Measurements from ENCODE around the gene HNRNPA1. TPM values are rescaled to one million over a fixed set of nuclear protein-coding genes. Genes with fewer than 3 reads are reported as not detected.
"Not testable (repeated sequence)": the region's sequence is repeated elsewhere in the genome, so short reads cannot be mapped to it uniquely, and the experiment has no call there.

The HNRNPA1 gene
- total RNA-seq: 1,000 to 10,000 TPM; 1,970 to 2,000 TPM
- 822 TPM for polyA plus RNA-seq

GRCh38 chr12:54280468-54281260 is at the start of gene HNRNPA1:
Gene HNRNPA1, plus strand, starts transcription at chr12:54280726. Its CDS starts 82 bp downstream, at chr12:54280808.
- Histone ChIP-seq H3K4me3 (ENCODE audit: low read length) (peak within 1 kb of the TSS; percentile 92), H3K4me1 (ENCODE audit: insufficient read depth, low read length) (peaks cover 67% of the 10 kb centered on the region), H3K9me3 (ENCODE audit: low read length) (no peaks in the 10 kb centered on the region), H3K27me3 (ENCODE audit: insufficient read depth, low read length, poor library complexity, severe bottlenecking) (no peaks in the 10 kb centered on the region), H3K27ac (ENCODE audit: low read depth, low read length) (peak within 1 kb of the TSS; percentile 92), H3K36me3 (ENCODE audit: insufficient read depth, low read length) (peaks cover 43% of the 10 kb centered on the region)
- Mint-ChIP-seq H3K27me3 (no peaks in the 10 kb centered on the region), H3K27ac (peak within 1 kb of the TSS in 1 of 8 donors; percentile 21), H3K4me3 (no peak within 1 kb of the TSS), H3K36me3 (peaks cover 1 to 29% (median 21%) of the 10 kb centered on the region in 3 donors), H3K4me1 (peaks cover 11 to 51% (median 12%) of the 10 kb centered on the region in 3 donors), H3K9me3 (no peaks in the 10 kb centered on the region)
- ChIA-PET POLR2A (interaction anchor here (0.6 to 2.5 kb wide), 20 partner anchors 13 to 780 kb away, joined by 3 to 29 read pairs (median 4); partner anchors contain the start of genes COPZ1 and NCKAP1L), CTCF (interaction anchor here (0.8 to 3.1 kb wide), 10 partner anchors 11 to 119 kb away, joined by 3 to 15 read pairs (median 5); partner anchors contain the start of gene COPZ1)
- peak; percentile 86 to 99 (median 97) for DNase-seq

GRCh38 chr12:54231269-54231668 is 49.3 kb upstream of the HNRNPA1 start:
- H3K4me3 ChIP-seq (ENCODE audit: low read length); H3K9me3 ChIP-seq (ENCODE audit: low read length); H3K4me3 Mint-ChIP-seq; H3K4me1 ChIP-seq (ENCODE audit: insufficient read depth, low read length); H3K9me3 Mint-ChIP-seq; H3K27ac ChIP-seq (ENCODE audit: low read depth, low read length); POLR2A ChIA-PET; H3K36me3 ChIP-seq (ENCODE audit: insufficient read depth, low read length); H3K27me3 ChIP-seq (ENCODE audit: insufficient read depth, low read length, poor library complexity, severe bottlenecking); DNase-seq; CTCF ChIA-PET; H3K27me3 Mint-ChIP-seq; H3K4me1 Mint-ChIP-seq: not testable (repeated sequence)
- Mint-ChIP-seq H3K27ac (peak overlapping the region in 1 of 8 donors; percentile 20), H3K36me3 (peaks cover 0 to 16% (median 8%) of the 10 kb centered on the region in 3 donors)

GRCh38 chr12:54232790-54233189 is 47.7 kb upstream of the HNRNPA1 start:
- no peaks in the 10 kb centered on the region for H3K4me1 ChIP-seq (ENCODE audit: insufficient read depth, low read length)
- Mint-ChIP-seq H3K9me3 (no peaks in the 10 kb centered on the region), H3K4me3 (no peak overlapping the region), H3K27me3 (no peaks in the 10 kb centered on the region), H3K4me1 (peaks cover 0 to 6% (median 4%) of the 10 kb centered on the region in 3 donors), H3K27ac (no peak overlapping the region), H3K36me3 (peaks cover 0 to 23% (median 8%) of the 10 kb centered on the region in 3 donors)
- ChIA-PET CTCF (no interaction called here), POLR2A (no interaction called here)
- no peak overlapping the region for H3K4me3 ChIP-seq (ENCODE audit: low read length)
- no peaks in the 10 kb centered on the region for H3K27me3 ChIP-seq (ENCODE audit: insufficient read depth, low read length, poor library complexity, severe bottlenecking)
- no peaks in the 10 kb centered on the region for H3K36me3 ChIP-seq (ENCODE audit: insufficient read depth, low read length)
- DNase-seq: no peak
- no peaks in the 10 kb centered on the region for H3K9me3 ChIP-seq (ENCODE audit: low read length)
- no peak overlapping the region for H3K27ac ChIP-seq (ENCODE audit: low read depth, low read length)

- H3K27me3 Mint-ChIP-seq: no peaks in the 10 kb centered on the region
- CTCF ChIA-PET: interaction anchor here (0.9 to 1.3 kb wide), 2 partner anchors 141 to 166 kb away, joined by 3 read pairs; no protein-coding TSS in a partner anchor
- Histone ChIP-seq H3K36me3 (ENCODE audit: insufficient read depth, low read length) (peaks cover 15% of the 10 kb centered on the region), H3K9me3 (ENCODE audit: low read length) (no peaks in the 10 kb centered on the region), H3K27me3 (ENCODE audit: insufficient read depth, low read length, poor library complexity, severe bottlenecking) (no peaks in the 10 kb centered on the region), H3K4me1 (ENCODE audit: insufficient read depth, low read length) (no peaks in the 10 kb centered on the region), H3K27ac (ENCODE audit: low read depth, low read length) (no peak overlapping the region), H3K4me3 (ENCODE audit: low read length) (no peak overlapping the region)
- H3K9me3 Mint-ChIP-seq: no peaks in the 10 kb centered on the region
- peak overlapping the region in 3 of 8 donors; percentile 17 to 56 (median 54) for H3K27ac Mint-ChIP-seq
- POLR2A ChIA-PET: no interaction called here
- no peak overlapping the region for H3K4me3 Mint-ChIP-seq
- peaks cover 0 to 6% (median 4%) of the 10 kb centered on the region in 3 donors for H3K4me1 Mint-ChIP-seq
- H3K36me3 Mint-ChIP-seq: peaks cover 0 to 63% (median 9%) of the 10 kb centered on the region in 3 donors
- DNase-seq: no peak
These were observed 42.0 kb upstream of the HNRNPA1 start for GRCh38 chr12:54238531-54238930.

- Mint-ChIP-seq H3K4me3 (no peak overlapping the region), H3K27me3 (no peaks in the 10 kb centered on the region), H3K9me3 (no peaks in the 10 kb centered on the region), H3K4me1 (peaks cover 0 to 6% (median 4%) of the 10 kb centered on the region in 3 donors), H3K36me3 (peaks cover 0 to 64% (median 10%) of the 10 kb centered on the region in 3 donors), H3K27ac (peak overlapping the region in 2 of 8 donors; percentile 3 to 56)
- Histone ChIP-seq H3K27me3 (ENCODE audit: insufficient read depth, low read length, poor library complexity, severe bottlenecking) (no peaks in the 10 kb centered on the region), H3K4me1 (ENCODE audit: insufficient read depth, low read length) (no peaks in the 10 kb centered on the region), H3K27ac (ENCODE audit: low read depth, low read length) (no peak overlapping the region), H3K36me3 (ENCODE audit: insufficient read depth, low read length) (peaks cover 15% of the 10 kb centered on the region), H3K4me3 (ENCODE audit: low read length) (no peak overlapping the region), H3K9me3 (ENCODE audit: low read length) (no peaks in the 10 kb centered on the region)
- ChIA-PET POLR2A (no interaction called here), CTCF (interaction anchor here (1.3 kb wide), 1 partner anchor 164 kb away, joined by 3 read pairs; no protein-coding TSS in a partner anchor)
- no peak for DNase-seq
These were observed 40.9 kb upstream of the HNRNPA1 start for GRCh38 chr12:54239620-54240019.

- Mint-ChIP-seq H3K36me3 (peaks cover 0 to 64% (median 9%) of the 10 kb centered on the region in 3 donors), H3K27me3 (no peaks in the 10 kb centered on the region), H3K9me3 (no peaks in the 10 kb centered on the region), H3K4me1 (peaks cover 0 to 6% (median 4%) of the 10 kb centered on the region in 3 donors), H3K4me3 (no peak overlapping the region), H3K27ac (peak overlapping the region in 1 of 8 donors; percentile 45)
- no peak overlapping the region for H3K4me3 ChIP-seq (ENCODE audit: low read length)
- H3K27me3 ChIP-seq (ENCODE audit: insufficient read depth, low read length, poor library complexity, severe bottlenecking): no peaks in the 10 kb centered on the region
- ChIA-PET POLR2A (no interaction called here), CTCF (no interaction called here)
- no peaks in the 10 kb centered on the region for H3K9me3 ChIP-seq (ENCODE audit: low read length)
- no peak overlapping the region for H3K27ac ChIP-seq (ENCODE audit: low read depth, low read length)
- no peaks in the 10 kb centered on the region for H3K4me1 ChIP-seq (ENCODE audit: insufficient read depth, low read length)
- H3K36me3 ChIP-seq (ENCODE audit: insufficient read depth, low read length): peaks cover 17% of the 10 kb centered on the region
- DNase-seq: no peak
These were observed 40.4 kb upstream of the HNRNPA1 start for GRCh38 chr12:54240129-54240528.

GRCh38 chr12:54240971-54241588 is 39.4 kb upstream of the HNRNPA1 start:
- peaks cover 3 to 65% (median 12%) of the 10 kb centered on the region in 3 donors for H3K36me3 Mint-ChIP-seq
- H3K4me3 Mint-ChIP-seq: no peak overlapping the region
- Histone ChIP-seq H3K4me3 (ENCODE audit: low read length) (no peak overlapping the region), H3K27ac (ENCODE audit: low read depth, low read length) (no peak overlapping the region), H3K4me1 (ENCODE audit: insufficient read depth, low read length) (no peaks in the 10 kb centered on the region), H3K36me3 (ENCODE audit: insufficient read depth, low read length) (peaks cover 19% of the 10 kb centered on the region), H3K27me3 (ENCODE audit: insufficient read depth, low read length, poor library complexity, severe bottlenecking) (no peaks in the 10 kb centered on the region), H3K9me3 (ENCODE audit: low read length) (no peaks in the 10 kb centered on the region)
- H3K9me3 Mint-ChIP-seq: no peaks in the 10 kb centered on the region
- peak overlapping the region in 3 of 8 donors; percentile 45 to 77 (median 76) for H3K27ac Mint-ChIP-seq
- ChIA-PET CTCF (interaction anchor here (1.3 kb wide), 1 partner anchor 11 kb away, joined by 4 read pairs; no protein-coding TSS in a partner anchor), POLR2A (no interaction called here)
- no peaks in the 10 kb centered on the region for H3K27me3 Mint-ChIP-seq
- peaks cover 0 to 6% (median 4%) of the 10 kb centered on the region in 3 donors for H3K4me1 Mint-ChIP-seq
- no peak for DNase-seq

Measured in CD8-positive, alpha-beta memory T cell (primary cell).